LNCAP (cell line): ENCODE data around the gene PEAK1.
A peak's percentile ranks its signal among the peaks of the same experiment; 100 is the strongest.

Experiments
- TF ChIP-seq, protein P1 (sequence below): fragments of 450-650 bp; IDR thresholded peaks from 2 replicates; pipeline ENCODE4 v1.5.1; 2017; ENCODE audit warnings: mild to moderate bottlenecking

PEAK1 gene

DNA sequence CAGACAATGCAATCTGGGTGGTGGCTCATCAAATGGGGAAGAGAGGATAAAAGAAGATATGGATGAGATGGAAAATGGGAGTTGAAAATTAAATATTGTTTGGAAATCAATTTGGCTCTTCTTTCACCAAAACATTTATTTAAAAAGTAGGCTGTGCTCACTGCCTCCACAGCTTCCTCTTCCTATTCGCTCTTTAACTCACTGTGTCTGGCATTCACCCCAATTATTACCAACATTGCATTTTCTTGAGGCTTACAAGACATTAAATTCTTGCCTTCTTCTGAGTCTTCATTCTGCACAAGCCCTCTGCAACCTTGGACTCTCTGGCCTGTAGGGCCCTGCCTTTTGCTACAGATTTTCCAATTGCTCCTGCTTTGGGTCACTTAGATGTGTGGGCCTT lies 296.1 kb downstream of the PEAK1 start:
- TF ChIP-seq, protein P1, sequence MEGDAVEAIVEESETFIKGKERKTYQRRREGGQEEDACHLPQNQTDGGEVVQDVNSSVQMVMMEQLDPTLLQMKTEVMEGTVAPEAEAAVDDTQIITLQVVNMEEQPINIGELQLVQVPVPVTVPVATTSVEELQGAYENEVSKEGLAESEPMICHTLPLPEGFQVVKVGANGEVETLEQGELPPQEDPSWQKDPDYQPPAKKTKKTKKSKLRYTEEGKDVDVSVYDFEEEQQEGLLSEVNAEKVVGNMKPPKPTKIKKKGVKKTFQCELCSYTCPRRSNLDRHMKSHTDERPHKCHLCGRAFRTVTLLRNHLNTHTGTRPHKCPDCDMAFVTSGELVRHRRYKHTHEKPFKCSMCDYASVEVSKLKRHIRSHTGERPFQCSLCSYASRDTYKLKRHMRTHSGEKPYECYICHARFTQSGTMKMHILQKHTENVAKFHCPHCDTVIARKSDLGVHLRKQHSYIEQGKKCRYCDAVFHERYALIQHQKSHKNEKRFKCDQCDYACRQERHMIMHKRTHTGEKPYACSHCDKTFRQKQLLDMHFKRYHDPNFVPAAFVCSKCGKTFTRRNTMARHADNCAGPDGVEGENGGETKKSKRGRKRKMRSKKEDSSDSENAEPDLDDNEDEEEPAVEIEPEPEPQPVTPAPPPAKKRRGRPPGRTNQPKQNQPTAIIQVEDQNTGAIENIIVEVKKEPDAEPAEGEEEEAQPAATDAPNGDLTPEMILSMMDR: no peak

DNA sequence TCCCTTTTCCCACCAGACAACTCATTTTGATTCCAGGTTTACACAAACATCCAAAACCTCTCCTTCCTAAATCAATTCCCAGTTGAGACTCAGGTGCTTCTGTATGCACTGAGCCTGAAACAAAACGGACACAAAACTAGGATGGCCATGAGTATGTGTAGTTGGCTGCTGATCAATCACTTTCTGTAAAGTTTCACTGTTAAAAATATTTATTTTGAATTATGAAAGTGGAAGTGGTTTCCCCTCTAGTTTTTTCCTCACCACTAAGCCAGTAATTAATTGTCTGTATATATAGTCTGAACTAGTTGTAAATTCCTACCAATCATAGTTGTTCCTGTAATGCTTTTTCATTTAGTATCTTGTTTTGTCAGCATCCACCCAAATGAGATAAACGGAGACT lies 297.3 kb downstream of the PEAK1 start:
- TF ChIP-seq, protein P1: no peak

DNA sequence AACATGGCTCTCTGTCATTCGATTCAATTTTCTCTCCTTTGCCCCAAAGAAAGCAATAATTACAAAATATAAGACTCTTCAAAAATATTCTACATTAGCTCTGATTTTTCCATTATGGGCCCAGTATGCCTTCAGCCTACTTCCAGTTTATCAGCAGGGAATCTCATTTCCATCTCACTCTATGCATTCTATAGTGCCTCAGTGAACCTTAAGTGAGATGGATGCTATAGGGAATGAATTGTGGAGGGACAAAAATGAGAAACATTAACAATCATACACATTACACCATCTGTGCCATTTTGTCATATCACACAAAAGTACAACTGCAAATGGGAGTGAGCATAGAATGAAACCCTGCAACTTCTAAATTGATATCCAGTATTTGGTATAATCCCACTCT lies 298.3 kb downstream of the PEAK1 start:
- TF ChIP-seq, protein P1: no peak

DNA sequence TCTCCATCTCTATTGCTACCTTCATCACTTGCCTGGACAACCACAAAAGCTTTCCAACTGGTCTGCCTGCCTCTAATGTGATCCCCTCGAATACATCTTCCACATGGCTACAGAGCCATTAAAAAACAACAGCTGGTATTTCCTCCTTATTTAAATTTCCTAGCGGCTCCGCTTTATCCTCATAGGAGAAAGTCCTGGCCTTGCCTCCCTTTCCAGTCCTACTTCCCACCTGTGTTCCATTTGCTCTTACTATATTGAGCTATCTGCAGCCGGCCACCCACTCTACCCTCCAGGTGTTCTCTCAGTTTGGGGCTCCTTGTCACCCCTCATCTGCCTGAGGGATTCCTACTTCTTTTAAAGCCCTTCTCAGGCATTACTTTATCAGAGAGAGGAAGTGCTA lies 299.3 kb downstream of the PEAK1 start:
- TF ChIP-seq, protein P1: no peak

DNA sequence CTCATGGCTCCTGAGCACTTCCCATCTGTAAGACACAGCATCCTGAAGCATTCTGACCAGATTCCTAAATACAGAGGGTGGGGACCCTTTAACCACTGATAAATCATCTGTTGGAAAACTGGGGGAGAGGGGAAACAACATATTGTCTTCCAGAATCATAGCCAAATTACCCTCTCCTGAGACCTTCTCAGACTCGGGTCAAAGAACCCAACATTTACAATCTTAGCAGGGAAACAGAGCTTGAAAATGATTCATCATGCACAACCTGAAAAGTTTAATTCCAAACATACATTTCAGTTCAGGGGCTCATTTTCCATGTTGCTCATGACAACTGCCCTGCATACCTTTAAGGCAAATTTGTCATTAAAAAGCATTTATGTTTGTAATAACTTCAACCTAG lies 300.5 kb downstream of the PEAK1 start:
- TF ChIP-seq, protein P1: no peak

DNA sequence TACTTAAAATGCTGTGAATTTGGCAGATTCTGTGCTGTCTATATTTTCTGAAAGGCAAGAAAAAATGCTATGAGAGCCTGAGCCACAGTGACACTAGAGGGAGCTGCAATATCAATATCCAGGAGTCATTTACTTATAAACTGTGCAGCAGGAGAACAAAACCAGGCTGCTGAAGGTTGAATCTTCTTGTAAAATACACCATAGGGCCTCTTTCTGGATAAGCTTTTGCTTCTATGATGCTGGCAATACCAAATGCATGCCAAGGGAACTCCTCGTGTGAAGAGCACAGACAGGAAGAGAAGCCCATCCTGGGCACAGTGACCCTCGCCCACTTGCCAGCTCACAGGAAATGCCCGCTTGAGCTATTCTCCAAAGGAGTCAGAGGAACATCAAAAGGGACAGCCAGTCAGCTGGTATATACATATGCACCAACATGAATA lies 301.0 kb downstream of the PEAK1 start:
- TF ChIP-seq, protein P1: peak; percentile 78

DNA sequence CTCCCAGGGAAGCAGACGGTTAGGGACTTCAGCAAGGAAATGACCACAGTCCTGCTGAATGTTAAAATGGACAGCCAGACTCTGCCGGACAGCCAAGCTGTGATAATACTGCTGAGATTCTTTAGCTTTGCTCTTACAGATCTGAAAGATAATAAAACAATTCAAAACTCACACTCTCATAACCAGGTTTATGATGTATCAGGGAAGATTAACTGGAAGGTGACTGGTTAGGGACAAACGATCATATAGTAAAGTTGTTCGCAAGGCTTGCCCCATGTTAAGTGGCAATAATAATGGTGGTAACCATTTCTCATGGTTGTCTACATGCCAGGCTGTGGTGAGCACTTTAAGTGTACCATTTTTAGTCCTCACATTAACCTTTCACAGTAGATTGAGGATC lies 304.7 kb downstream of the PEAK1 start:
- TF ChIP-seq, protein P1: no peak

DNA sequence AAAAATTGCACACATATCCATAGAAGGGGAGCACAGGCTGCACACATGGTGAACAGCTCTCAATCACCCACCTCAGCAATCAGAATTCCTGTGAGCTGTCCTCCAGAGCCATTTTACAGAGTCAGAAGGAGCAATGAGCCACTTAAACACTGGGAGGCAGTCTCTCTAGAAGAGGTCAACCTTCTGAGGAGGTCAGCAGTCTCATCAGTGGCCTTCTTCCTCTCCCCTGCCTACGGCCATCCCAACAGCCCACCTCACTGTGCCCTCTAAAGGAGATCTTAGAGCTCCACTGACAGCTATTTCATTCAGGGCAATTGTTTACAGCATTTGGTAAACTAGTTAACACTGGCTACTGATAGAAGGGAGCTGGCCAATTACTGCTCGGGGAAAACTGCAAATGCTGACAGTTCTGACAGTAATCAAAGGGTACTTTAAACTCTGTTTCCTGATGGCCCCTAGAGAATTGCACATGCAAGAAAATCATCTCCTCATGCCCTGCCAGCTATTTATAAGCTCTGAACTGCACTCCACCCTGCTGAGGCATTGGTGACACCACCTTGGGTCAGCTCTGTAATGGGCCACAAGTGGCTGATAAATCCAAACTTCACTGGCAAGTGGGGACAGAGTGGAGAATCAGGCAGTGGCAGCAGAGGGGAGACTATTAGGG lies 306.9 kb downstream of the PEAK1 start:
- TF ChIP-seq, protein P1: no peak
